HFFc6 (cell line): ENCODE data around the gene BPIFB3. TPM values are rescaled to one million over a fixed set of nuclear protein-coding genes. Genes with fewer than 3 reads are reported as not detected.
"Not testable (repeated sequence)": the region's sequence is repeated elsewhere in the genome, so short reads cannot be mapped to it uniquely, and the experiment has no call there.

ENCODE experiments used
- DNase-seq: peaks from one replicate; pipeline ENCODE4 v3.0.0-alpha.2; 2018
- H3K27ac Mint-ChIP-seq: 2 replicates; pipeline ENCODE4 v1.8.0; 2020; ENCODE audit warnings: mild to moderate bottlenecking, mixed read lengths
- H3K27me3 Mint-ChIP-seq: 2 replicates; pipeline ENCODE4 v1.8.0; 2021; ENCODE audit warnings: mild to moderate bottlenecking, moderate library complexity, mixed read lengths; ENCODE audit not compliant: insufficient read depth
- H3K36me3 Mint-ChIP-seq: 2 replicates; pipeline ENCODE4 v1.8.0; 2021; ENCODE audit warnings: low read depth, mixed read lengths
- H3K4me1 Mint-ChIP-seq: 2 replicates; pipeline ENCODE4 v1.8.0; 2020; ENCODE audit warnings: low read depth, mixed read lengths
- H3K4me3 Mint-ChIP-seq: 2 replicates; pipeline ENCODE4 v1.8.0; 2020; ENCODE audit warnings: mild to moderate bottlenecking, moderate library complexity, mixed read lengths
- H3K9me3 Mint-ChIP-seq: 2 replicates; pipeline ENCODE4 v1.8.0; 2020; ENCODE audit warnings: mild to moderate bottlenecking, mixed read lengths
- total RNA-seq, 6 experiments: library from RNA; stranded (reverse); fragmentation: NEBNext Ultra II Directional; extraction: Animal tissue kit (Norgen Biotek cat#: 25700); gene quantifications; 2 replicates in 1 of 6; 3 replicates in 5 of 6; pipeline ENCODE4 v1.2.3, GENCODE V29; 2021
- TF ChIP-seq, protein P1 (sequence below): fragments of 200-600 bp; sonication (generic); IDR thresholded peaks from 2 replicates; pipeline ENCODE4 v1.5.0; 2021; ENCODE audit warnings: antibody characterized with exemption, mild to moderate bottlenecking

BPIFB3 gene
- total RNA-seq, 6 experiments from 2014 or later = not detected

DNA sequence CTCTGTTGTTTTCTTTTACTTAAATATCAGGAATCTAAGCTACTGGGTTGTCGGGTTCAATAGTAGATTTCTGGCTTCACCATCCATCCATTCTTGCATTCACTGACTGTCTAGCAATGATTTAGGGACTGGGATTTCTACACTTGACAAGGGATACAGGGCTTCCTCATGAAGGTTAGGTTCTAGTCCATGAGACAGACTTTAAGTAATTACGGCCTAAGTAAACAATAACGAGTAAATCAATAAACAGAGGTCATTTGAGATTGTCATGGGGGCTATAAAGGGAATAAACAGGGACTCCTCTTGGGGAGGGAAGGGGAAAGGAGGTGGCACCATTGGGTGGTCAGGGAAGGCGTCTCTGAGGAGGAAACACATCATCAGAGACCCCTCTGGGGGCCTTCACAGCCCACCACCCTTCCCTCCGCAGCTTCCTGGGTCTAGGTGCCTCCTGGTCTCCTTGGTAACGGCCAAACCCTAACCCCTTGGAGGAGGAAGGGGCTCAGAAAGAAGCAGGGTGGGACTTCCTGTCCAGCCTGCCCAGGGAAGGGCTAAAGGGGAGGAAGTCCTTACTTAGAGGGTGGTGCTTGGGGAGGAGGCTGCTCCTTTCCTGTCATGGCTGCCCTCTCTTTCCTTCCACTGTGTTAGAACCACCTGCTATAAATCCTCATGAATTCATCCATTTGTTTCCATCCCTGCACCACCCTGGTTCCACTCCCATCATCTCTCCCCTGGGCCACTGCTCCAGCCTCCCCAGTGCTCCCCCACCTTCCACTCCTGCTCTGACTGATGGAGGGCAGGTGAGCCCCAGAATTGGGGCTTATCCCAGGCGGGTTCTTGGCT lies 59.1 kb downstream of the BPIFB3 start:
- Mint-ChIP-seq H3K36me3 (no peaks in the 10 kb centered on the region), H3K27me3 (peaks cover 23% of the 10 kb centered on the region), H3K9me3 (no peaks in the 10 kb centered on the region), H3K4me1 (no peaks in the 10 kb centered on the region), H3K27ac (no peak overlapping the region), H3K4me3 (no peak overlapping the region)
- TF ChIP-seq, protein P1, sequence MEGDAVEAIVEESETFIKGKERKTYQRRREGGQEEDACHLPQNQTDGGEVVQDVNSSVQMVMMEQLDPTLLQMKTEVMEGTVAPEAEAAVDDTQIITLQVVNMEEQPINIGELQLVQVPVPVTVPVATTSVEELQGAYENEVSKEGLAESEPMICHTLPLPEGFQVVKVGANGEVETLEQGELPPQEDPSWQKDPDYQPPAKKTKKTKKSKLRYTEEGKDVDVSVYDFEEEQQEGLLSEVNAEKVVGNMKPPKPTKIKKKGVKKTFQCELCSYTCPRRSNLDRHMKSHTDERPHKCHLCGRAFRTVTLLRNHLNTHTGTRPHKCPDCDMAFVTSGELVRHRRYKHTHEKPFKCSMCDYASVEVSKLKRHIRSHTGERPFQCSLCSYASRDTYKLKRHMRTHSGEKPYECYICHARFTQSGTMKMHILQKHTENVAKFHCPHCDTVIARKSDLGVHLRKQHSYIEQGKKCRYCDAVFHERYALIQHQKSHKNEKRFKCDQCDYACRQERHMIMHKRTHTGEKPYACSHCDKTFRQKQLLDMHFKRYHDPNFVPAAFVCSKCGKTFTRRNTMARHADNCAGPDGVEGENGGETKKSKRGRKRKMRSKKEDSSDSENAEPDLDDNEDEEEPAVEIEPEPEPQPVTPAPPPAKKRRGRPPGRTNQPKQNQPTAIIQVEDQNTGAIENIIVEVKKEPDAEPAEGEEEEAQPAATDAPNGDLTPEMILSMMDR = no peak
- DNase-seq = no peak

DNA sequence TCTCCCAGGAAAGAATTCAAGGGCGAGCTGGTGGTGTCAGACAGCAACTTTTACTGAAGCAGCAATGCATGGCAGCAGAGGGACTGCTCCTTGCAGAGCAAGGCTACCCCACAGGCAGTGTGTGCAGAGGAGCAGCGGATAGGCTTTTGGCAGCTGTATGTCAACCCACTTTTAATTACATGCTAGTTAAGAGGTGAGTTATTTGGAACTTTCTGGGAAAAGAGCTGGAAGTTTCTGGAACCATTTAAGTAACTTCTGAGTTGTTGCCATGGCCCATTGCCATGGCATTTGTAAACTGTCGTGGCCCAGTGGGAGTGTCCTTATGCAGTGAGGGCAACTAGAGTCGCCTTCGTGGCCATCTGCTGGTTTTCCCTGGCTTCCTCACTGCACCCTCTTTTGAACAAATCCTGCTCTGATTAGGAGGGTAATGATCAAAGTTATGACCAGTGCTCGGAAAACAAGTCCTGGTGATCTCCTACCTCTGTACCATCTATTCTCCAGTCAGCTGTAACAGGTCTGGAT lies 59.7 kb downstream of the BPIFB3 start:
- no peak overlapping the region for H3K4me3 Mint-ChIP-seq
- H3K36me3 Mint-ChIP-seq = no peaks in the 10 kb centered on the region
- H3K9me3 Mint-ChIP-seq = no peaks in the 10 kb centered on the region
- DNase-seq = no peak
- peaks cover 26% of the 10 kb centered on the region for H3K27me3 Mint-ChIP-seq
- TF ChIP-seq, protein P1 = no peak
- no peaks in the 10 kb centered on the region for H3K4me1 Mint-ChIP-seq
- no peak overlapping the region for H3K27ac Mint-ChIP-seq

DNA sequence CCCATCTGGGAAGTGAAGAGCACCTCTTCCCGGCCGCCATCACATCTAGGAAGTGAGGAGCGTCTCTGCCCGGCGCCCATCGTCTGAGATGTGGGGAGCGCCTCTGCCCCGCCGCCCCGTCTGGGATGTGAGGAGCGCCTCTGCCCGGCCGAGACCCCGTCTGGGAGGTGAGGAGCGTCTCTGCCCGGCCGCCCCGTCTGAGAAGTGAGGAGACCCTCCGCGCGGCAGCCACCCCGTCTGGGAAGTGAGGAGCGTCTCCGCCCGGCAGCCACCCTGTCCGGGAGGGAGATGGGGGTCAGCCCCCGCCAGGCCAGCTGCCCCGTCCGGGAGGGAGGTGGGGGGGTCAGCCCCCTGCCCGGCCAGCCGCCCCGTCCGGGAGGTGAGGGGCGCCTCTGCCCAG lies 61.8 kb downstream of the BPIFB3 start:
- not testable (repeated sequence) for H3K4me1 Mint-ChIP-seq, H3K36me3 Mint-ChIP-seq, H3K27ac Mint-ChIP-seq, DNase-seq, H3K9me3 Mint-ChIP-seq, H3K4me3 Mint-ChIP-seq
- H3K27me3 Mint-ChIP-seq = peaks cover 22% of the 10 kb centered on the region

DNA sequence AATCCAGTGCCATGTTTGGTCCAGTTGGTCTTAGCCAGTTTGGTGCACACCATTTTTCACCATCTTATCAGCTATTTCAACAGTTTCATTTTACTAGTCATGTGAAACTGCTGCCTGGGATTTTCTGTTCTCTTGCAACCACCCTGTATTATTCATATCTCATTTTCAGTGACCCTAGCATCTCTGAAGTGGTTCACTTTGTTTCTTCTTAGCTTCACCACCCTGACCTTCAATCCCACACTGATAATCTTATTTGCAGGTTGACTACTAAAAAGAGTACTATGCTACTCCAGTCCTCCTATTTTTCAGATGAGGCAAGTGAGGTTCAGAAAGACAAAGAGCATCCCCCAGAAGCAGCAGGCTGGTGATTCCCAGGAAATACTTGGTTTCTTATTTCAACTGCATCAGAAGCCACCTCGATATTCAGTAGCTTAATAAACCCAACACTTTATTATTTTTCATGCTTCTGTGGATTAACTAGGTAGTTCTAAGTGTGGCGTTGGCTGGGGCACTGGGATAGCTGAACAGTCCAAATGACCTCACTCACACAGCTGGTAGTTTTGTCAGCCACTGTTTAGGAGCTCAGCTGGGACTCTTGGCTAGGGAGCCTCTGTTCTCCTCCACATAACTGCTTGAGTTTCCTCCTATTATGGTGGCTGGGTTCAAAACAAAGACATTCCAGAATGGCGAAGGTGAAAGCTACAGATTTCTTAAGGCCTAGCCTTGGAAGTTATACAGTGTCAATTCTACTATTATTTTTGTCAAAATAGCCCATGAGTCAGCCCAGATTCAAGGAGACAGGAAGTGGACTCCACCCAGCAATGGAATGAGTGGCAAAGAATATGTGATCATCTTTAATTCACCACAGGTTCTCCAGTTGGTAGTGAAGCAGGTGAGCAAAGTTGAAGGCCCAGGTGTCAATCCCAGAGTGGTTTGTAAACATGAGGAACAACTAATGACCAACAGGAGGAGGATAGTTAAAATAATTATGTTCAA lies 66.3 kb downstream of the BPIFB3 start:
- TF ChIP-seq, protein P1 = no peak
- Mint-ChIP-seq H3K4me3 (no peak overlapping the region), H3K9me3 (no peaks in the 10 kb centered on the region), H3K36me3 (no peaks in the 10 kb centered on the region; the same call in 1 of the 2 replicates), H3K4me1 (peaks cover 6% of the 10 kb centered on the region; the same call in 1 of the 2 replicates), H3K27me3 (peaks cover 13% of the 10 kb centered on the region), H3K27ac (no peak overlapping the region)
- no peak for DNase-seq

DNA sequence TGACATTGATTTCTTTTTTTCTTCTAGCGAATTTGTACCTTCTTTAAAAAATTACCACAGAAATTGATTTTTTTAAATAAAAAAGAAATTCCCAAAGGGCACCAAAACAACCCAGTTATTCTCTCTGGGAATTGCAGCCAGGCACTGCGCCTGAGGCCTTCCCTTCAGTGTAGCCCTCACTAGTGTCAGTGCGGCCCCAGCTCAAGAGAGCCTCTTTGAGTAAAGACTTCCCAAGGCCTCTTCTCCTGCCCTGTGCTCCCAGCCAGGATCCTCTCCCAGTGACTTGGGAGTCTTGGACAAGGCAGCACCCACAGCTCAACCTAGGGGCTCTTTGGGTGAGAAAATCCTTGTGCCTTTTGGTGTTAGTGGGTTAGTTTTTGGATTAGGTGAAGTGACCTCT lies 67.2 kb downstream of the BPIFB3 start:
- DNase-seq = no peak
- peaks cover 6% of the 10 kb centered on the region; the same call in 1 of the 2 replicates for H3K4me1 Mint-ChIP-seq
- no peaks in the 10 kb centered on the region; the same call in 1 of the 2 replicates for H3K36me3 Mint-ChIP-seq
- H3K9me3 Mint-ChIP-seq = no peaks in the 10 kb centered on the region
- no peak overlapping the region for H3K4me3 Mint-ChIP-seq
- no peak overlapping the region for H3K27ac Mint-ChIP-seq
- peaks cover 19% of the 10 kb centered on the region for H3K27me3 Mint-ChIP-seq
- TF ChIP-seq, protein P1 = no peak

DNA sequence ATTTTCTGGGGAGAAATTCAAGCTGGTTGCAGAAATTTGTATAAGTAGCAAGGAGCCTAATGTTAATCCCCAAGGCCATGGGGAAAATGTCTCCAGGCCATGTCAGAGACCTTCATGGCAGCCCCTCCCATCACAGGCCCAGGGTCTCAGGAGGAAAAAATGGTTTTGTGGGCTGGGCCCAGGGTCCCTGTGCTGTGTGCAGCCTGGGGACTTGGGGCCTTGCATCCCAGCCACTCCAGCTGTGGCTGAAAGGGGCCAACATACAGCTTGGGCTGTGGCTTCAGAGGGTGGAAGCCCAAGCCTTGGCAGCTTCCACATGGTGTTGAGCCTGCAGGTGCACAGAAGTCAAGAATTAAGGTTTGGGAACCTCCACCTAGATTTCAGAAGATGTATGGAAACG lies 68.6 kb downstream of the BPIFB3 start:
- peaks cover 22% of the 10 kb centered on the region for H3K27me3 Mint-ChIP-seq
- not testable (repeated sequence) for H3K4me1 Mint-ChIP-seq, H3K4me3 Mint-ChIP-seq

More for the DNA sequence above, 68.6 kb downstream of the BPIFB3 start:
- DNase-seq, H3K27ac Mint-ChIP-seq, H3K9me3 Mint-ChIP-seq, H3K36me3 Mint-ChIP-seq: not testable (repeated sequence)
